Transverse colon (tissue), 4 donors: ENCODE results near the gene AQP7. TPM values are rescaled to one million over a fixed set of nuclear protein-coding genes. Genes with fewer than 3 reads are reported as not detected.

Experiments
- DNase-seq: peaks from one replicate; pipeline ENCODE4 v3.0.0-alpha.2; 2019
- H3K27ac ChIP-seq, 4 donors: fragments of 200-600 bp; sonication (generic); 2 replicates each; pipeline ENCODE4 v1.5.1; 2016 to 2018; ENCODE audit warnings: inconsistent platforms in 4 of 4
- H3K27me3 ChIP-seq: fragments of 200-600 bp; sonication (generic); 2 replicates; pipeline ENCODE4 v1.5.1; 2017; ENCODE audit warnings: inconsistent platforms
- H3K36me3 ChIP-seq, 4 donors: fragments of 200-600 bp; sonication (generic); 2 replicates each; pipeline ENCODE4 v1.5.1; 2017 to 2019; ENCODE audit warnings: inconsistent platforms in 4 of 4
- H3K4me1 ChIP-seq, 4 donors: fragments of 200-600 bp; sonication (generic); 2 replicates each; pipeline ENCODE4 v1.5.1; 2017 to 2020; ENCODE audit warnings: inconsistent platforms in 4 of 4
- H3K4me3 ChIP-seq, 4 donors: fragments of 200-600 bp; sonication (generic); 1 replicate in 1 of 4; 2 replicates in 3 of 4; pipeline versions ENCODE4 v1.5.1 to v1.6.1; 2017 to 2019; ENCODE audit warnings: inconsistent platforms in 4 of 4
- H3K9me3 ChIP-seq, 2 donors: fragments of 200-600 bp; sonication (generic); 2 replicates each; pipeline ENCODE4 v1.5.1; 2017 to 2019; ENCODE audit warnings: inconsistent platforms in 2 of 2
- CTCF ChIP-seq, 5 experiments: fragments of 200-600 bp in 3 of 5; fragments of 450-650 bp in 2 of 5; sonication (generic) in 3 of 5; IDR thresholded peaks; 1 replicate in 2 of 5; 2 replicates in 3 of 5; pipeline ENCODE4 v1.5.1; 2016 to 2017; ENCODE audit warnings: antibody characterized with exemption in 5 of 5, inconsistent platforms in 3 of 5, mild to moderate bottlenecking in 2 of 5, moderate library complexity in 1 of 5
- EP300 ChIP-seq: sonication (generic); formaldehyde crosslinking; IDR thresholded peaks from one replicate; pipeline ENCODE4 v1.6.1; 2017; ENCODE audit warnings: antibody characterized with exemption, low read depth
- POLR2A ChIP-seq: fragments of 450-650 bp; IDR thresholded peaks from one replicate; pipeline ENCODE4 v1.6.1; 2016; ENCODE audit warnings: antibody characterized with exemption, mild to moderate bottlenecking, moderate library complexity
- POLR2AphosphoS5 ChIP-seq, 3 donors: sonication (generic); formaldehyde crosslinking; IDR thresholded peaks; one replicate each; pipeline ENCODE4 v1.6.1; 2016; ENCODE audit warnings: antibody characterized with exemption in 3 of 3
- WGBS, 2 donors: methylation state at CpG; one replicate each; pipeline ENCODE4 v1.1.5; 2018; ENCODE audit warnings: low coverage in 1 of 2; 5-methylcytosine and 5-hydroxymethylcytosine counted together
- in situ Hi-C, 4 donors: fragments of 200-750 bp; cut with MboI; loops; one replicate each; pipeline versions ENCODE4 v1.15.0 to v1.15.1; 2017; ENCODE audit warnings: low sequenced_read_pairs in 3 of 4, low pct_ligation_motif_present in 1 of 4, low pct_unique_long_range_greater_than_20kb in 1 of 4
- intact Hi-C: fragments of 100-400 bp; cut with DNase I; formaldehyde crosslinking; loops from one replicate; pipeline ENCODE4 v1.15.1; 2023; ENCODE audit warnings: low total_unique reads
- total RNA-seq, 4 donors: library from RNA; depleted of rRNA; stranded (reverse); fragments of >200 nt; gene quantifications; one replicate each; pipeline ENCODE4 v1.1.0, GENCODE V29; 2016

AQP7 gene
- total RNA-seq, 4 donors from 2014 or later, result 11.9 to 207 (median 27.7) TPM

DNA sequence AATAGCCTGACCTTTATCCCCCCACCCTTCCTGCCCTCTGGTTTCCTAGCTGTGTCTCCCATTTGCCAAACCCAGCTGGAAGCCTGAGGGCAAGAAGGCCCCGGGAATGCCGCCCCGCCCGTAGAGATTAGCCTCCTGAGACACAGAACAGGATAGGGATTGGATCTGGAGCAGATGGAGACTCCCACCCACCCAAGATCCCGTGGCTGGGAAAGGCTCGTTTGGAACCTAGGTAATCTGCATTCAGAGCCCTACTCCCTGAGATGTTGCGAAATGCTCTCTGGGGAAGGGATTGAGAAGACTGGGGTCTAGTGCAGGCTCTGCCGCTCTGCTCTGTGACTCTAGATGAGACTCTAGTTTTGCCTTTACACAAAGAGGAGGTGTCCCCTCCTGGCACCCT lies 34.1 kb upstream of the AQP7 start:
- intact Hi-C loops (no loop called here), in situ Hi-C loops (no loop called here)
- no peak overlapping the region for H3K27ac ChIP-seq
- 53% methylated on average over 8 of the region's 8 CpGs; no CpG with 5 or more reads in 1 of the 2 donors for WGBS, 2 donors
- DNase-seq, result no peak
- TF ChIP-seq POLR2AphosphoS5 (IDR thresholded peaks at IDR 0.05) (no peak), EP300 (no peak), CTCF (IDR thresholded peaks at IDR 0.05) (no peak), POLR2A (no peak)
- H3K36me3 ChIP-seq, result no peaks in the 10 kb centered on the region
- H3K27me3 ChIP-seq, result no peaks in the 10 kb centered on the region
- peaks cover 0 to 4% (median 0%) of the 10 kb centered on the region in 4 donors for H3K4me1 ChIP-seq
- no peaks in the 10 kb centered on the region for H3K9me3 ChIP-seq
- H3K4me3 ChIP-seq, result no peak overlapping the region

- peaks cover 0 to 4% (median 0%) of the 10 kb centered on the region in 4 donors for H3K4me1 ChIP-seq
- no peaks in the 10 kb centered on the region for H3K27me3 ChIP-seq
- no peak overlapping the region for H3K4me3 ChIP-seq
- no peak for TF ChIP-seq CTCF (IDR thresholded peaks at IDR 0.05)
- TF ChIP-seq EP300, result no peak
- no peak for TF ChIP-seq POLR2A
- no peak for TF ChIP-seq POLR2AphosphoS5 (IDR thresholded peaks at IDR 0.05)
- 88% methylated on average over 8 of the region's 8 CpGs; no CpG with 5 or more reads in 1 of the 2 donors for WGBS, 2 donors
- no peaks in the 10 kb centered on the region for H3K9me3 ChIP-seq
- DNase-seq, result no peak
- intact Hi-C loops, result no loop called here
- H3K27ac ChIP-seq, result no peak overlapping the region
- H3K36me3 ChIP-seq, result no peaks in the 10 kb centered on the region
- in situ Hi-C loops, result no loop called here
Observed at GRCh38 chr9:33435821-33436277, 33.5 kb upstream of the AQP7 start.

GRCh38 chr9:33434317-33435105 lies 32.1 kb upstream of the AQP7 start:
- Histone ChIP-seq H3K36me3 (no peaks in the 10 kb centered on the region), H3K27ac (no peak overlapping the region), H3K9me3 (no peaks in the 10 kb centered on the region), H3K4me1 (peaks cover 0 to 2% (median 0%) of the 10 kb centered on the region in 4 donors), H3K27me3 (no peaks in the 10 kb centered on the region), H3K4me3 (no peak overlapping the region)
- WGBS, 2 donors, result 80 to 82% methylated on average over 3 to 11 of the region's 16 CpGs
- no peak for DNase-seq
- TF ChIP-seq POLR2AphosphoS5 (IDR thresholded peaks at IDR 0.05) (no peak), EP300 (no peak), CTCF (IDR thresholded peaks at IDR 0.05) (no peak), POLR2A (no peak)
- in situ Hi-C loops, result no loop called here
- intact Hi-C loops, result no loop called here

GRCh38 chr9:33433871-33434270 lies 31.5 kb upstream of the AQP7 start:
- in situ Hi-C loops (no loop called here), intact Hi-C loops (no loop called here)
- TF ChIP-seq POLR2A (no peak), EP300 (no peak), CTCF (IDR thresholded peaks at IDR 0.05) (no peak), POLR2AphosphoS5 (IDR thresholded peaks at IDR 0.05) (no peak)
- no peak for DNase-seq
- H3K4me1 ChIP-seq, result no peaks in the 10 kb centered on the region
- H3K4me3 ChIP-seq, result no peak overlapping the region
- no peak overlapping the region for H3K27ac ChIP-seq
- H3K27me3 ChIP-seq, result no peaks in the 10 kb centered on the region
- no peaks in the 10 kb centered on the region for H3K9me3 ChIP-seq
- 88 to 92% methylated on average over 4 to 8 of the region's 8 CpGs for WGBS, 2 donors
- H3K36me3 ChIP-seq, result no peaks in the 10 kb centered on the region
